Ishikawa (cell line): ENCODE measurements around the gene STRADA.

Source experiments
- EGR1 ChIP-seq: IDR thresholded peaks from 2 replicates; pipeline ENCODE4 v1.6.1; 2012
- EP300 ChIP-seq: IDR thresholded peaks from 2 replicates; pipeline ENCODE4 v1.6.1; 2012; ENCODE audit warnings: borderline replicate concordance
- FOXM1 ChIP-seq: IDR thresholded peaks from 2 replicates; pipeline ENCODE4 v1.6.1; 2012; ENCODE audit warnings: low read depth, borderline replicate concordance
- MAX ChIP-seq: IDR thresholded peaks from 2 replicates; pipeline ENCODE4 v1.6.1; 2012
- NFIC ChIP-seq: IDR thresholded peaks from 2 replicates; pipeline ENCODE4 v1.6.1; 2012
- RAD21 ChIP-seq: IDR thresholded peaks from 2 replicates; pipeline ENCODE4 v1.6.1; 2012; ENCODE audit warnings: low read depth
- TAF1 ChIP-seq: IDR thresholded peaks from 2 replicates; pipeline ENCODE4 v1.6.1; 2012; ENCODE audit warnings: low read depth, mild to moderate bottlenecking
- TEAD4 ChIP-seq: IDR thresholded peaks from 2 replicates; pipeline ENCODE4 v1.6.1; 2012

- no peak for TF ChIP-seq FOXM1
- TF ChIP-seq TAF1: no peak
- TF ChIP-seq TEAD4: no peak
- TF ChIP-seq NFIC: no peak
- TF ChIP-seq MAX: no peak
- no peak for TF ChIP-seq RAD21
- TF ChIP-seq EP300: no peak
- no peak for TF ChIP-seq EGR1
These were observed 68.7 kb downstream of the STRADA start for GRCh38 chr17:63672856-63673255.
